ENCODE results near the gene MED29. TPM values are rescaled to one million over a fixed set of nuclear protein-coding genes. Genes with fewer than 3 reads are reported as not detected.

The MED29 gene
- total RNA-seq, 1 donor, result 19.9 TPM

GRCh38 chr19:39433480-39434079 is 42.4 kb downstream of the MED29 start:
- peaks cover 20% of the 10 kb centered on the region for H4K20me1 ChIP-seq (ENCODE audit: insufficient read depth, low read length)
- H2AFZ ChIP-seq (ENCODE audit: low read length), result no peak overlapping the region
- peak; percentile 26 for DNase-seq (ENCODE audit: insufficient read length, low spot score, missing footprints)
- H3K79me2 ChIP-seq (ENCODE audit: insufficient read depth, low read length), result peaks cover 29% of the 10 kb centered on the region
- H3K4me1 ChIP-seq (ENCODE audit: insufficient read depth, low read length), result peaks cover 34% of the 10 kb centered on the region
- no peaks in the 10 kb centered on the region for H3K9me3 ChIP-seq (ENCODE audit: low read depth, low read length)
- H3K27ac ChIP-seq (ENCODE audit: low read depth, low read length), result peak overlapping the region; percentile 96
- no peaks in the 10 kb centered on the region for H3K27me3 ChIP-seq (ENCODE audit: insufficient read depth, low read length)
- no peak for TF ChIP-seq CTCF (IDR thresholded peaks at IDR 0.05; ENCODE audit: extremely low read depth, low read depth, low read length)
- H3K36me3 ChIP-seq (ENCODE audit: insufficient read depth, low read length), result peaks cover 30% of the 10 kb centered on the region
- peak overlapping the region; percentile 88 for H3K4me2 ChIP-seq (ENCODE audit: insufficient read depth, low read length)
- no peak overlapping the region for H3K4me3 ChIP-seq (ENCODE audit: insufficient read depth, low read length)

- Histone ChIP-seq H3K4me2 (ENCODE audit: insufficient read depth, low read length) (peak overlapping the region; percentile 88), H3K27ac (ENCODE audit: low read depth, low read length) (peak overlapping the region; percentile 96), H2AFZ (ENCODE audit: low read length) (no peak overlapping the region), H3K27me3 (ENCODE audit: insufficient read depth, low read length) (no peaks in the 10 kb centered on the region), H3K4me1 (ENCODE audit: insufficient read depth, low read length) (peaks cover 28% of the 10 kb centered on the region), H4K20me1 (ENCODE audit: insufficient read depth, low read length) (peaks cover 20% of the 10 kb centered on the region), H3K79me2 (ENCODE audit: insufficient read depth, low read length) (peaks cover 29% of the 10 kb centered on the region), H3K9me3 (ENCODE audit: low read depth, low read length) (no peaks in the 10 kb centered on the region), H3K36me3 (ENCODE audit: insufficient read depth, low read length) (peaks cover 30% of the 10 kb centered on the region), H3K4me3 (ENCODE audit: insufficient read depth, low read length) (peak overlapping the region; percentile 93)
- peak; percentile 61 for DNase-seq (ENCODE audit: insufficient read length, low spot score, missing footprints)
- TF ChIP-seq CTCF (IDR thresholded peaks at IDR 0.05; ENCODE audit: extremely low read depth, low read depth, low read length), result no peak
Measured at GRCh38 chr19:39434123-39435076, 43.2 kb downstream of the MED29 start.

- H3K27me3 ChIP-seq (ENCODE audit: insufficient read depth, low read length), result no peaks in the 10 kb centered on the region
- H3K79me2 ChIP-seq (ENCODE audit: insufficient read depth, low read length), result peaks cover 29% of the 10 kb centered on the region
- H3K36me3 ChIP-seq (ENCODE audit: insufficient read depth, low read length), result peaks cover 30% of the 10 kb centered on the region
- peak; percentile 98 for DNase-seq (ENCODE audit: insufficient read length, low spot score, missing footprints)
- peak within 1 kb of the TSS; percentile 93 for H3K4me3 ChIP-seq (ENCODE audit: insufficient read depth, low read length)
- no peaks in the 10 kb centered on the region for H3K9me3 ChIP-seq (ENCODE audit: low read depth, low read length)
- peaks cover 20% of the 10 kb centered on the region for H4K20me1 ChIP-seq (ENCODE audit: insufficient read depth, low read length)
- peak within 1 kb of the TSS; percentile 63 for H2AFZ ChIP-seq (ENCODE audit: low read length)
- no peak for TF ChIP-seq CTCF (IDR thresholded peaks at IDR 0.05; ENCODE audit: extremely low read depth, low read depth, low read length)
- peaks cover 25% of the 10 kb centered on the region for H3K4me1 ChIP-seq (ENCODE audit: insufficient read depth, low read length)
- H3K27ac ChIP-seq (ENCODE audit: low read depth, low read length), result peak within 1 kb of the TSS; percentile 96
- peak within 1 kb of the TSS; percentile 88 for H3K4me2 ChIP-seq (ENCODE audit: insufficient read depth, low read length)
Measured at GRCh38 chr19:39435499-39436349, 44.5 kb downstream of the MED29 start, which contains the start of gene RPS16. RPS16 (minus strand) TSS chr19:39435949; CDS start chr19:39435895, 54 bp downstream.

Measured in osteoblast (primary cell).